ENCODE results near the gene SETDB1. TPM values are rescaled to one million over a fixed set of nuclear protein-coding genes. Genes with fewer than 3 reads are reported as not detected.

Gene SETDB1
- polyA plus RNA-seq, 1 donor from 2014 or later, result 39.1 TPM

- Histone ChIP-seq H3K4me2 (ENCODE audit: low read length) (no peak overlapping the region), H3K9ac (ENCODE audit: low read length) (no peak overlapping the region), H3K27ac (ENCODE audit: low read length) (no peak overlapping the region), H3F3A (ENCODE audit: insufficient read depth, low read length, poor library complexity, severe bottlenecking) (no peaks in the 10 kb centered on the region), H4K20me1 (ENCODE audit: insufficient read depth) (no peaks in the 10 kb centered on the region), H3K27me3 (ENCODE audit: insufficient read depth, low read depth, low read length) (no peaks in the 10 kb centered on the region), H3K36me3 (ENCODE audit: insufficient read depth, low read length) (peaks cover 13% of the 10 kb centered on the region), H2AFZ (ENCODE audit: low read depth, low read length) (no peak overlapping the region), H3K4me3 (ENCODE audit: low read length) (no peak overlapping the region), H3K9me2 (ENCODE audit: insufficient read depth, low read length) (no peaks in the 10 kb centered on the region), H3K79me2 (replicated peaks; ENCODE audit: insufficient read depth, low read length) (peaks cover 17% of the 10 kb centered on the region), H3K9me3 (ENCODE audit: low read length) (no peaks in the 10 kb centered on the region)
- no peak for TF ChIP-seq EP300 (conservative IDR thresholded peaks at IDR 0.05; ENCODE audit: poor library complexity, severe bottlenecking)
- no peak for TF ChIP-seq RAD21 (conservative IDR thresholded peaks at IDR 0.05)
- no peak for TF ChIP-seq MXI1 (conservative IDR thresholded peaks at IDR 0.05; ENCODE audit: poor library complexity, severe bottlenecking)
- TF ChIP-seq TAF1 (IDR thresholded peaks at IDR 0.05; ENCODE audit: low read depth), result no peak
- TF ChIP-seq CTCF (IDR thresholded peaks at IDR 0.05; ENCODE audit: poor library complexity, severe bottlenecking), result no peak
- no peak for TF ChIP-seq SMC3 (conservative IDR thresholded peaks at IDR 0.05; ENCODE audit: poor library complexity)
- TF ChIP-seq EZH2 (IDR thresholded peaks at IDR 0.05; ENCODE audit: borderline replicate concordance, insufficient read depth, low read length, poor library complexity, severe bottlenecking), result no peak
- no peak for TF ChIP-seq POLR2AphosphoS5 (IDR thresholded peaks at IDR 0.05)
- no peak for TF ChIP-seq REST (IDR thresholded peaks at IDR 0.05; ENCODE audit: borderline replicate concordance)
Measured at GRCh38 chr1:150931773-150932172, 5.6 kb downstream of the SETDB1 start.

- no peaks in the 10 kb centered on the region for H3K79me2 ChIP-seq (replicated peaks; ENCODE audit: insufficient read depth, low read length)
- H3F3A ChIP-seq (ENCODE audit: insufficient read depth, low read length, poor library complexity, severe bottlenecking), result no peaks in the 10 kb centered on the region
- no peak overlapping the region for H3K4me2 ChIP-seq (ENCODE audit: low read length)
- H3K36me3 ChIP-seq (ENCODE audit: insufficient read depth, low read length), result peaks cover 11% of the 10 kb centered on the region
- TF ChIP-seq RAD21 (conservative IDR thresholded peaks at IDR 0.05) (no peak), POLR2AphosphoS5 (IDR thresholded peaks at IDR 0.05) (no peak), MXI1 (conservative IDR thresholded peaks at IDR 0.05; ENCODE audit: poor library complexity, severe bottlenecking) (no peak), TAF1 (IDR thresholded peaks at IDR 0.05; ENCODE audit: low read depth) (no peak), EP300 (conservative IDR thresholded peaks at IDR 0.05; ENCODE audit: poor library complexity, severe bottlenecking) (no peak)
- H2AFZ ChIP-seq (ENCODE audit: low read depth, low read length), result no peak overlapping the region
- no peaks in the 10 kb centered on the region for H3K27me3 ChIP-seq (ENCODE audit: insufficient read depth, low read depth, low read length)
- H3K9me2 ChIP-seq (ENCODE audit: insufficient read depth, low read length), result no peaks in the 10 kb centered on the region
- H3K27ac ChIP-seq (ENCODE audit: low read length), result no peak overlapping the region
- no peak overlapping the region for H3K9ac ChIP-seq (ENCODE audit: low read length)
- H3K9me3 ChIP-seq (ENCODE audit: low read length), result no peaks in the 10 kb centered on the region
- no peaks in the 10 kb centered on the region for H4K20me1 ChIP-seq (ENCODE audit: insufficient read depth)
- H3K4me3 ChIP-seq (ENCODE audit: low read length), result no peak overlapping the region
Measured at GRCh38 chr1:150944856-150945255, 18.7 kb downstream of the SETDB1 start.

All from neural cell (in vitro differentiated cells).